ENCODE measurements around the gene MCRIP1. TPM values are rescaled to one million over a fixed set of nuclear protein-coding genes. Genes with fewer than 3 reads are reported as not detected.

Gene MCRIP1
- total and polyA plus RNA-seq, 2 of the 13 experiments (the other 11 are each of a cell fraction or from before 2014, with no cell fraction given): 79.7 to 84.9 TPM

DNA sequence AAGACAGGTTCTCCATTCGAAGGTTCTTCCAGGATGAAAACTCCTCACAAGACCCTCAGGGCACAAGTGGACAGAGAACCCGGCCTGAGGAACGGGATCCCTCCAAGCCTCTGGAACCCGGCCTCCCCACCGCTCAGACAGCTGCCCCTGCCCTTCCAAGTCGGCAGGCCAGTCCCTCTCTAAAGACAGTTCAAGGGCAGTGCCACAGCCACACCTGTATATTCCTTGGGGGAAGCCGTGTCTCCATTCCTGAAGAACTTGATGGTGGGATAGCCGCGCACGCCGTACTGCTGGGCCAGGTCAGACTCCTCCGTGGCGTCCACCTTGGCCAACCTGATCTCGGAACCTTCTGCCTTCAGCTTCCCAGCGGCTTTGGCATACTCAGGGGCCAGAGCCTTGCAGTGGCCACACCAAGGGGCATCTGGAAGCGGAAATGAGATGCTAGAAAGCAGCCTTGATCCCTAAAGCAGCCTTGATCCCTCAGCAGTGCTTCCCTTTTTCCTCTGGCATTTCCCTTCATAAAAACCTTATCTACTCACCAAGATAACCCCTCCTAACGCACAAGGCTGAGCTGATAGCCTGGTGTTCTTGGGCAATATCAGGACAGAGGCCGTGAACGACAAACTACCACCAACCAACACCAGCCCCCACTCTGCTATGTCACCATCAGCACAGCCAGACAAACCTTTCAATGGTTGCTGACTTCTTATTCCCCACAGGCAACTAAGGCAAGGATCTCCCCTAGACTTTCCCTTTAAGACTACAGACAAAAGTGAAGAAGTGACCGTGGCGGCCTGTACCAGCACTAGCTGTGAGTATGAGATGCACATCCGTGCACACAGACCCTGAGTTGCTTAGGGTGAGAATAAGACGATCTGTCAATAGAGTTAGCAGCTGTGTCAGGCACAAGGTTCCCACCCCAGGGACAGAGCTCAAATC lies 26.1 kb upstream of the MCRIP1 start (continued):
- TF ChIP-seq, protein P1, sequence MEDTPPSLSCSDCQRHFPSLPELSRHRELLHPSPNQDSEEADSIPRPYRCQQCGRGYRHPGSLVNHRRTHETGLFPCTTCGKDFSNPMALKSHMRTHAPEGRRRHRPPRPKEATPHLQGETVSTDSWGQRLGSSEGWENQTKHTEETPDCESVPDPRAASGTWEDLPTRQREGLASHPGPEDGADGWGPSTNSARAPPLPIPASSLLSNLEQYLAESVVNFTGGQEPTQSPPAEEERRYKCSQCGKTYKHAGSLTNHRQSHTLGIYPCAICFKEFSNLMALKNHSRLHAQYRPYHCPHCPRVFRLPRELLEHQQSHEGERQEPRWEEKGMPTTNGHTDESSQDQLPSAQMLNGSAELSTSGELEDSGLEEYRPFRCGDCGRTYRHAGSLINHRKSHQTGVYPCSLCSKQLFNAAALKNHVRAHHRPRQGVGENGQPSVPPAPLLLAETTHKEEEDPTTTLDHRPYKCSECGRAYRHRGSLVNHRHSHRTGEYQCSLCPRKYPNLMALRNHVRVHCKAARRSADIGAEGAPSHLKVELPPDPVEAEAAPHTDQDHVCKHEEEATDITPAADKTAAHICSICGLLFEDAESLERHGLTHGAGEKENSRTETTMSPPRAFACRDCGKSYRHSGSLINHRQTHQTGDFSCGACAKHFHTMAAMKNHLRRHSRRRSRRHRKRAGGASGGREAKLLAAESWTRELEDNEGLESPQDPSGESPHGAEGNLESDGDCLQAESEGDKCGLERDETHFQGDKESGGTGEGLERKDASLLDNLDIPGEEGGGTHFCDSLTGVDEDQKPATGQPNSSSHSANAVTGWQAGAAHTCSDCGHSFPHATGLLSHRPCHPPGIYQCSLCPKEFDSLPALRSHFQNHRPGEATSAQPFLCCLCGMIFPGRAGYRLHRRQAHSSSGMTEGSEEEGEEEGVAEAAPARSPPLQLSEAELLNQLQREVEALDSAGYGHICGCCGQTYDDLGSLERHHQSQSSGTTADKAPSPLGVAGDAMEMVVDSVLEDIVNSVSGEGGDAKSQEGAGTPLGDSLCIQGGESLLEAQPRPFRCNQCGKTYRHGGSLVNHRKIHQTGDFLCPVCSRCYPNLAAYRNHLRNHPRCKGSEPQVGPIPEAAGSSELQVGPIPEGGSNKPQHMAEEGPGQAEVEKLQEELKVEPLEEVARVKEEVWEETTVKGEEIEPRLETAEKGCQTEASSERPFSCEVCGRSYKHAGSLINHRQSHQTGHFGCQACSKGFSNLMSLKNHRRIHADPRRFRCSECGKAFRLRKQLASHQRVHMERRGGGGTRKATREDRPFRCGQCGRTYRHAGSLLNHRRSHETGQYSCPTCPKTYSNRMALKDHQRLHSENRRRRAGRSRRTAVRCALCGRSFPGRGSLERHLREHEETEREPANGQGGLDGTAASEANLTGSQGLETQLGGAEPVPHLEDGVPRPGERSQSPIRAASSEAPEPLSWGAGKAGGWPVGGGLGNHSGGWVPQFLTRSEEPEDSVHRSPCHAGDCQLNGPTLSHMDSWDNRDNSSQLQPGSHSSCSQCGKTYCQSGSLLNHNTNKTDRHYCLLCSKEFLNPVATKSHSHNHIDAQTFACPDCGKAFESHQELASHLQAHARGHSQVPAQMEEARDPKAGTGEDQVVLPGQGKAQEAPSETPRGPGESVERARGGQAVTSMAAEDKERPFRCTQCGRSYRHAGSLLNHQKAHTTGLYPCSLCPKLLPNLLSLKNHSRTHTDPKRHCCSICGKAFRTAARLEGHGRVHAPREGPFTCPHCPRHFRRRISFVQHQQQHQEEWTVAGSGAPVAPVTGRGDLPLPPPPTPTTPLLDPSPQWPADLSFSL (CRISPR knock-in tag; IDR thresholded peaks at IDR 0.05): no peak
- TF ChIP-seq ZNF136 (CRISPR knock-in tag; IDR thresholded peaks at IDR 0.05; ENCODE audit: low read depth) (0 out of 2 replicates have a peak, but pooled peaks have one; percentile 16), DNMT1 (CRISPR knock-in tag; IDR thresholded peaks at IDR 0.05) (no peak), ZNF101 (CRISPR knock-in tag; IDR thresholded peaks at IDR 0.05; ENCODE audit: borderline replicate concordance, low read depth) (no peak), SAFB2 (CRISPR knock-in tag; IDR thresholded peaks at IDR 0.05; ENCODE audit: borderline replicate concordance, low read depth) (peak; percentile 9; the same call in 1 of the 2 replicates), TSC22D2 (CRISPR knock-in tag; IDR thresholded peaks at IDR 0.05; ENCODE audit: borderline replicate concordance) (no peak), PHF8 (CRISPR knock-in tag; IDR thresholded peaks at IDR 0.05) (peak; percentile 27), ZNF607 (CRISPR knock-in tag; IDR thresholded peaks at IDR 0.05; ENCODE audit: borderline replicate concordance) (no peak), PHF21A (CRISPR knock-in tag; IDR thresholded peaks at IDR 0.05) (peak; percentile 20; the same call in 1 of the 2 replicates), ZNF563 (CRISPR knock-in tag; IDR thresholded peaks at IDR 0.05) (no peak)
- TF ChIP-seq, protein P2, sequence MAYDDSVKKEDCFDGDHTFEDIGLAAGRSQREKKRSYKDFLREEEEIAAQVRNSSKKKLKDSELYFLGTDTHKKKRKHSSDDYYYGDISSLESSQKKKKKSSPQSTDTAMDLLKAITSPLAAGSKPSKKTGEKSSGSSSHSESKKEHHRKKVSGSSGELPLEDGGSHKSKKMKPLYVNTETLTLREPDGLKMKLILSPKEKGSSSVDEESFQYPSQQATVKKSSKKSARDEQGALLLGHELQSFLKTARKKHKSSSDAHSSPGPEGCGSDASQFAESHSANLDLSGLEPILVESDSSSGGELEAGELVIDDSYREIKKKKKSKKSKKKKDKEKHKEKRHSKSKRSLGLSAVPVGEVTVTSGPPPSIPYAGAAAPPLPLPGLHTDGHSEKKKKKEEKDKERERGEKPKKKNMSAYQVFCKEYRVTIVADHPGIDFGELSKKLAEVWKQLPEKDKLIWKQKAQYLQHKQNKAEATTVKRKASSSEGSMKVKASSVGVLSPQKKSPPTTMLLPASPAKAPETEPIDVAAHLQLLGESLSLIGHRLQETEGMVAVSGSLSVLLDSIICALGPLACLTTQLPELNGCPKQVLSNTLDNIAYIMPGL (CRISPR knock-in tag; IDR thresholded peaks at IDR 0.05; ENCODE audit: borderline replicate concordance in 1 of 2, low read depth in 1 of 2): no peak; a peak in 2 of 4 replicates
- TF ChIP-seq, protein P3, sequence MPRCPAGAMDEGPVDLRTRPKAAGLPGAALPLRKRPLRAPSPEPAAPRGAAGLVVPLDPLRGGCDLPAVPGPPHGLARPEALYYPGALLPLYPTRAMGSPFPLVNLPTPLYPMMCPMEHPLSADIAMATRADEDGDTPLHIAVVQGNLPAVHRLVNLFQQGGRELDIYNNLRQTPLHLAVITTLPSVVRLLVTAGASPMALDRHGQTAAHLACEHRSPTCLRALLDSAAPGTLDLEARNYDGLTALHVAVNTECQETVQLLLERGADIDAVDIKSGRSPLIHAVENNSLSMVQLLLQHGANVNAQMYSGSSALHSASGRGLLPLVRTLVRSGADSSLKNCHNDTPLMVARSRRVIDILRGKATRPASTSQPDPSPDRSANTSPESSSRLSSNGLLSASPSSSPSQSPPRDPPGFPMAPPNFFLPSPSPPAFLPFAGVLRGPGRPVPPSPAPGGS (CRISPR knock-in tag; IDR thresholded peaks at IDR 0.05): no peak
- TF ChIP-seq, protein P4, sequence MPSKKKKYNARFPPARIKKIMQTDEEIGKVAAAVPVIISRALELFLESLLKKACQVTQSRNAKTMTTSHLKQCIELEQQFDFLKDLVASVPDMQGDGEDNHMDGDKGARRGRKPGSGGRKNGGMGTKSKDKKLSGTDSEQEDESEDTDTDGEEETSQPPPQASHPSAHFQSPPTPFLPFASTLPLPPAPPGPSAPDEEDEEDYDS (CRISPR knock-in tag; IDR thresholded peaks at IDR 0.05): peak; percentile 15; the same call in 1 of the 2 replicates
- TF ChIP-seq, protein P5, sequence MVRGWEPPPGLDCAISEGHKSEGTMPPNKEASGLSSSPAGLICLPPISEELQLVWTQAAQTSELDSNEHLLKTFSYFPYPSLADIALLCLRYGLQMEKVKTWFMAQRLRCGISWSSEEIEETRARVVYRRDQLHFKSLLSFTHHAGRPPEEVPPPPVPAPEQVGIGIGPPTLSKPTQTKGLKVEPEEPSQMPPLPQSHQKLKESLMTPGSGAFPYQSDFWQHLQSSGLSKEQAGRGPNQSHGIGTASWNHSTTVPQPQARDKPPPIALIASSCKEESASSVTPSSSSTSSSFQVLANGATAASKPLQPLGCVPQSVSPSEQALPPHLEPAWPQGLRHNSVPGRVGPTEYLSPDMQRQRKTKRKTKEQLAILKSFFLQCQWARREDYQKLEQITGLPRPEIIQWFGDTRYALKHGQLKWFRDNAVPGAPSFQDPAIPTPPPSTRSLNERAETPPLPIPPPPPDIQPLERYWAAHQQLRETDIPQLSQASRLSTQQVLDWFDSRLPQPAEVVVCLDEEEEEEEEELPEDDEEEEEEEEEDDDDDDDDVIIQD (CRISPR knock-in tag; IDR thresholded peaks at IDR 0.05; ENCODE audit: low read depth): 0 out of 2 replicates have a peak, but pooled peaks have one; percentile 20
